ENCODE measurements around the gene KIF25.

GRCh38 chr6:168071620-168072019 lies 74.1 kb downstream of the KIF25 start:
- TF ChIP-seq SMC3 (IDR thresholded peaks at IDR 0.05) (no peak), RCOR1 (IDR thresholded peaks at IDR 0.05; ENCODE audit: low read depth, low read length) (no peak), CTCF (IDR thresholded peaks at IDR 0.05) (no peak), POLR2A (IDR thresholded peaks at IDR 0.05; ENCODE audit: low read length) (no peak), RFX5 (IDR thresholded peaks at IDR 0.05) (no peak), FOSL2 (IDR thresholded peaks at IDR 0.05) (no peak), FOSL2 (CRISPR knock-in tag; IDR thresholded peaks at IDR 0.05) (no peak), ELK1 (IDR thresholded peaks at IDR 0.05; ENCODE audit: low read depth, low read length) (no peak), USF2 (IDR thresholded peaks at IDR 0.05) (no peak), JUNB (IDR thresholded peaks at IDR 0.05) (no peak), CEBPB (IDR thresholded peaks at IDR 0.05) (no peak), CBX2 (IDR thresholded peaks at IDR 0.05; ENCODE audit: borderline replicate concordance, low read depth) (no peak), REST (IDR thresholded peaks at IDR 0.05) (no peak)

Measured in A549 (cell line).